T-helper 1 cell treated with Interleukin-12 subunit alpha and Interleukin-12 subunit beta and Interleukin-4 antibody, amounts not matched to agents 30 μg/mL and 1 μg/mL, for 36 hours (primary cell): ENCODE results near the gene PFDN5.

Source experiments
- H3K27ac Mint-ChIP-seq: one replicate; pipeline ENCODE4 v1.8.0; 2021; ENCODE audit warnings: mild to moderate bottlenecking, mixed read lengths
- H3K27me3 Mint-ChIP-seq: one replicate; pipeline ENCODE4 v1.8.0; 2021; ENCODE audit warnings: low read depth, mixed read lengths
- H3K36me3 Mint-ChIP-seq: one replicate; pipeline ENCODE4 v1.8.0; 2021; ENCODE audit warnings: low read depth, mixed read lengths
- H3K4me1 Mint-ChIP-seq: one replicate; pipeline ENCODE4 v1.8.0; 2021; ENCODE audit warnings: low read depth, mixed read lengths
- H3K4me3 Mint-ChIP-seq: one replicate; pipeline ENCODE4 v1.8.0; 2021; ENCODE audit warnings: mild to moderate bottlenecking, moderate library complexity, mixed read lengths
- H3K9me3 Mint-ChIP-seq: one replicate; pipeline ENCODE4 v1.8.0; 2021; ENCODE audit warnings: mixed read lengths

PFDN5 gene

GRCh38 chr12:53345486-53346188, 50.3 kb downstream of the PFDN5 start:
- Mint-ChIP-seq H3K4me3 (peak overlapping the region; percentile 100), H3K27ac (peak overlapping the region; percentile 95), H3K9me3 (no peaks in the 10 kb centered on the region), H3K27me3 (peaks cover 13% of the 10 kb centered on the region), H3K4me1 (peaks cover 13% of the 10 kb centered on the region), H3K36me3 (no peaks in the 10 kb centered on the region)

GRCh38 chr12:53346491-53346890, 51.1 kb downstream of the PFDN5 start:
- Mint-ChIP-seq H3K9me3 (no peaks in the 10 kb centered on the region), H3K4me3 (no peak overlapping the region), H3K27ac (peak overlapping the region; percentile 14), H3K27me3 (peaks cover 7% of the 10 kb centered on the region), H3K4me1 (peaks cover 13% of the 10 kb centered on the region), H3K36me3 (no peaks in the 10 kb centered on the region)

- H3K9me3 Mint-ChIP-seq, result no peaks in the 10 kb centered on the region
- peaks cover 4% of the 10 kb centered on the region for H3K27me3 Mint-ChIP-seq
- H3K4me1 Mint-ChIP-seq, result peaks cover 18% of the 10 kb centered on the region
- no peak overlapping the region for H3K27ac Mint-ChIP-seq
- no peak overlapping the region for H3K4me3 Mint-ChIP-seq
- no peaks in the 10 kb centered on the region for H3K36me3 Mint-ChIP-seq
These were observed 52.6 kb downstream of the PFDN5 start for GRCh38 chr12:53347905-53348304.
